BJ (cell line): ENCODE results near the gene KIAA1328. TPM values are rescaled to one million over a fixed set of nuclear protein-coding genes. Genes with fewer than 3 reads are reported as not detected.

ENCODE experiments used
- CTCF ChIA-PET: fragments of 350-600 bp; formaldehyde crosslinking; extraction: SDS; loops from one replicate; lab custom pipeline; 2021; ENCODE audit warnings: antibody characterized with exemption, inconsistent platforms; lab: Yijun Ruan, JAX
- POLR2A ChIA-PET: fragments of 300-600 bp; sonication (Branson Sonifier 250); formaldehyde crosslinking; extraction: SDS; loops from one replicate; lab custom pipeline; 2021; ENCODE audit warnings: antibody characterized with exemption; lab: Charles Lee
- DNase-seq: peaks from one replicate; pipeline ENCODE4 v3.0.0-alpha.2; 2011; ENCODE audit warnings: low read depth
- H3K27me3 ChIP-seq: 2 replicates; pipeline ENCODE4 v1.6.0; 2011; ENCODE audit warnings: low read length; ENCODE audit not compliant: control insufficient read depth, insufficient read depth
- H3K36me3 ChIP-seq: 2 replicates; pipeline ENCODE4 v1.5.1; 2011; ENCODE audit warnings: low read length; ENCODE audit not compliant: control insufficient read depth, insufficient read depth
- H3K4me3 ChIP-seq: 2 replicates; pipeline ENCODE4 v1.5.1; 2011; ENCODE audit warnings: low read depth, mild to moderate bottlenecking, control low read depth, low read length
- polyA plus RNA-seq: library from polyadenylated mRNA; depleted of rRNA; stranded (reverse); fragments of >200 nt; gene quantifications from 2 replicates; pipeline ENCODE4 v1.2.3, GENCODE V29; 2011
- TF ChIP-seq, protein P1 (sequence below): IDR thresholded peaks from 2 replicates; pipeline ENCODE4 v1.5.1; 2011; ENCODE audit warnings: low read depth, mild to moderate bottlenecking, control low read depth, inconsistent platforms, low read length, moderate library complexity; ENCODE audit not compliant: insufficient read depth

Gene KIAA1328
- polyA plus RNA-seq, 1 experiment, result 2.2 TPM

DNA sequence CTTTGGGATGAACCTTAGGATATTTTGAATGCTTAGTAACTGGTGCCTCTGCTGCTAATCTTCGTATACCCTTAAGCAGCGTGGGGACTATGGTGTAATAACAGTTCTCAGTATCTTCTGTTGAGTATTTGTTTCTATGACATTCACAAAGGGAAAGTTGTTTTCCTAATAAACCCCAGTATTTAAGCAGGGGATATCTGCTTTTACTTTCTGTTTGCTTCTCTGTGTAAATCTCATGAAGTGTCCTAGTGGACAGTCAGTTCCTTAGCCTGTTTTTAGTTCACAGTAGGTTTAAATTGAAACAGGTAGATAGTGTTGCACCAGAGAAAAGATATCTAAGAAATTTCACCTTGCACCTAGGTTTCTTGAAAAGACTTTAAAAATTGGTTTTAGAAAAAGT is 14.9 kb downstream of the KIAA1328 start:
- TF ChIP-seq, protein P1, sequence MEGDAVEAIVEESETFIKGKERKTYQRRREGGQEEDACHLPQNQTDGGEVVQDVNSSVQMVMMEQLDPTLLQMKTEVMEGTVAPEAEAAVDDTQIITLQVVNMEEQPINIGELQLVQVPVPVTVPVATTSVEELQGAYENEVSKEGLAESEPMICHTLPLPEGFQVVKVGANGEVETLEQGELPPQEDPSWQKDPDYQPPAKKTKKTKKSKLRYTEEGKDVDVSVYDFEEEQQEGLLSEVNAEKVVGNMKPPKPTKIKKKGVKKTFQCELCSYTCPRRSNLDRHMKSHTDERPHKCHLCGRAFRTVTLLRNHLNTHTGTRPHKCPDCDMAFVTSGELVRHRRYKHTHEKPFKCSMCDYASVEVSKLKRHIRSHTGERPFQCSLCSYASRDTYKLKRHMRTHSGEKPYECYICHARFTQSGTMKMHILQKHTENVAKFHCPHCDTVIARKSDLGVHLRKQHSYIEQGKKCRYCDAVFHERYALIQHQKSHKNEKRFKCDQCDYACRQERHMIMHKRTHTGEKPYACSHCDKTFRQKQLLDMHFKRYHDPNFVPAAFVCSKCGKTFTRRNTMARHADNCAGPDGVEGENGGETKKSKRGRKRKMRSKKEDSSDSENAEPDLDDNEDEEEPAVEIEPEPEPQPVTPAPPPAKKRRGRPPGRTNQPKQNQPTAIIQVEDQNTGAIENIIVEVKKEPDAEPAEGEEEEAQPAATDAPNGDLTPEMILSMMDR, result no peak
- DNase-seq, result no peak
- Histone ChIP-seq H3K27me3 (no peaks in the 10 kb centered on the region), H3K36me3 (no peaks in the 10 kb centered on the region), H3K4me3 (no peak overlapping the region)
- ChIA-PET CTCF (interaction anchor here (0.6 to 1.0 kb wide), 2 partner anchors 36 to 204 kb away, joined by 3 read pairs; no protein-coding TSS in a partner anchor), POLR2A (no interaction called here)

DNA sequence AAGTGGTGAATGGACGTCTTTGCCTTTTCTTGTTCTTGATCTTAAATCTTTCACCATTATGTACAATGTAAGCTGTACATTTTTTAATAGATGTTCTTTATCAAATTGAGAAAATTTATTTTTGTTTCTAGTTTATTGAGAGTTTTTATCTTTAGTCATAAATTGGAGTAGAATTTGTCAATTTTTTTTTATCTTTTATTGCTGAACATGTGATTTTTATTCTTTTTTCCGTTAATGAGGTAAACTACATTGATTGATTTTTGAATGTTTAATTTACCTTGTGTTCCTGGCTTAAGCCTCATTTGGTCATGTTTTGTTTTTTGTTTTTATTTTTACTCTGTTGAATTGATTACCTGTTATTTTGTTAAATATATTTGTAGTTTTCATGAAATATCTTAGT is 19.7 kb downstream of the KIAA1328 start:
- Histone ChIP-seq H3K27me3 (no peaks in the 10 kb centered on the region), H3K4me3 (no peak overlapping the region), H3K36me3 (no peaks in the 10 kb centered on the region)
- CTCF ChIA-PET, result no interaction called here
- POLR2A ChIA-PET, result no interaction called here
- TF ChIP-seq, protein P1, result no peak
- no peak for DNase-seq

DNA sequence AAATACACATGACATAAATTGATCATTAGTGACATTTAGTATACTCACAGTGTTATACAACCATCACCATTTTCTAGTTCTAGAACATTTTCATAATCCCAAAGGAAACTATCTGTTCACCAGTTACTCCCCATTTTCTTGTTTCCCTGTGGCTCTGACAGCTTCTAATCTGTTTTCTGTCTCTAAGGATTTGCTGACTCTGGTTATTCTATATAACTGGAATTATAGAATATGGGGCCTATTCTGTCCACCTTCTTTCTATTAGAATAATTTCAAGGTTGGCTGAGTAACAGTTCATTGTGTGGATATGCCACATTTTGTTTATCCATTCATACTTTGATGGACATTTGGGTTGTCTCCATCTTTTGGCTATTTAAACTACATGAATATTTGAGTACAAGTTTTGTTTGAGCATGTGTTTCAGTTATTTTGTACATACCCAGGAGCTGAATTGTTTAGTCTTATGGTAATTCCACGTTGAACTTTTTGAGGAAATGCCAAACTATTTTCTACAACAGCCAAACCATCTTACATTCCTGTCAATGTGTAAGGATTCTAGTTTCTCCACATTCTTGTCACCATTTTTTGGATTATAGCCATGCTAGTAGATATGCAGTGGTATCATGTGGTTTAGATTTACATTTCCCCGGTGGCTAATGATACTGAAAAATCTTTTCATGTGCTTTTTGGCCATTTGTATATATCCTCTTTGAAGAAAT is 20.5 kb downstream of the KIAA1328 start:
- peak; percentile 11 for DNase-seq
- TF ChIP-seq, protein P1, result no peak
- Histone ChIP-seq H3K36me3 (no peaks in the 10 kb centered on the region), H3K27me3 (no peaks in the 10 kb centered on the region), H3K4me3 (no peak overlapping the region)
- CTCF ChIA-PET, result interaction anchor here (1.3 kb wide), 1 partner anchor 20 kb away, joined by 8 read pairs; the partner anchor contains the start of genes KIAA1328 and TPGS2
- POLR2A ChIA-PET, result no interaction called here

DNA sequence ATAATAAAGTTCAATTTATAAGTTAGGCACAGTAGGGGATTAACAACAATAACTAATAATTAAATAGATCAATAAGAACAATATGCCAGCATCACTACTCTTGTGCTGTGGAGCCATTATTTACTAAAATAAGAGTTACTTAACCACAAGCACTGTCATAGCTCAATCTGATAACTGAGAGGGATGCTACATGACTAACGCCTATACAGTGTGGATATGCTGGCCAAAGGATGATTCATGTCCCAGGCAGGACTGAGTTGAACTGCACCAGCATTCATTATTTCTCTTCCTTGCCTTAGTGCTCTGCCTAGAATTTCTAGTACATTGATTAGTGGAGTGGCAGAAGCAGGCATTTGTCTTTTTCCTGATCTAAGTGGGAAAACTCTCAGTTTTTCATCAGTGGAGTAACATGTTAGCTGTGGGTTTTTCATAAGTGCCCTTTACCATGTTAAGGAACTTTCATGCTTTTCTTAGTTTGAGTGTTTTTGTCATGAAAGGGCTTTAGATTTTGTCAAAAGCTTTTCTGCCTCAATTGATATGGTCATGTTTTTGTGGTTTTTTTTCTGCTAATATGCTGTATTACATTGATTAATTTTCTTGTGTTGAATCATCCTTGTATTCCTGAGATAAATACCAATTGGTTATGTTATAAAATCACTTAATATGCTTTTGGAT is 21.7 kb downstream of the KIAA1328 start:
- no peak overlapping the region for H3K4me3 ChIP-seq
- CTCF ChIA-PET, result interaction anchor here (0.6 to 1.3 kb wide), 2 partner anchors 22 to 34 kb away, joined by 3 to 8 read pairs; partner anchors contain the start of genes KIAA1328 and TPGS2
- DNase-seq, result peak; percentile 75
- no peaks in the 10 kb centered on the region for H3K27me3 ChIP-seq
- POLR2A ChIA-PET, result no interaction called here
- H3K36me3 ChIP-seq, result no peaks in the 10 kb centered on the region
- TF ChIP-seq, protein P1, result no peak

DNA sequence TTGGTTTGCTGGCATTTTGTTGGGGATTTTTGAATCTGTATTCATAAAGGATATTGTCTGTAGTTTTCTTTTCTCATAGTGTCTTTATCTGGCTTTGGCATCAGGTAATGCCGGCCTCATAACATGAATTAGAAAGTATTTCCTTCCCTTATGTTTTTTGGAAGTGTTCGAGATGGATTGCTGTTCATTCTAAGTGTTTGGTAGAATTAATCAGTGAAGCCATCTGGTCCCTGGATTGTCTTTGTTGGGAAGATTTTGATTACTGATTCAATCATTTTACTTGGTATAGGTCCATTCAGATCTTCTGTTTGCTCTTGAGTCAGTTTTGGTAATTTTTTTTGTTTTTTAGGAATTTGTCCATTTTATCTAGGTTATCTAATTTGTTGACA is 22.3 kb downstream of the KIAA1328 start:
- POLR2A ChIA-PET, result no interaction called here

More for the DNA sequence above, 22.3 kb downstream of the KIAA1328 start:
- TF ChIP-seq, protein P1, result no peak
- no peak for DNase-seq
- no peaks in the 10 kb centered on the region for H3K36me3 ChIP-seq
- H3K4me3 ChIP-seq, result no peak overlapping the region
- CTCF ChIA-PET, result interaction anchor here (0.6 kb wide), 1 partner anchor 34 kb away, joined by 3 read pairs; no protein-coding TSS in a partner anchor
- H3K27me3 ChIP-seq, result no peaks in the 10 kb centered on the region
